Measurements from ENCODE around the gene EREG. TPM values are rescaled to one million over a fixed set of nuclear protein-coding genes. Genes with fewer than 3 reads are reported as not detected.
A peak's percentile ranks its signal among the peaks of the same experiment; 100 is the strongest.

EREG gene
- total RNA-seq, 1 experiment from 2014 or later: 0.46 TPM

DNA sequence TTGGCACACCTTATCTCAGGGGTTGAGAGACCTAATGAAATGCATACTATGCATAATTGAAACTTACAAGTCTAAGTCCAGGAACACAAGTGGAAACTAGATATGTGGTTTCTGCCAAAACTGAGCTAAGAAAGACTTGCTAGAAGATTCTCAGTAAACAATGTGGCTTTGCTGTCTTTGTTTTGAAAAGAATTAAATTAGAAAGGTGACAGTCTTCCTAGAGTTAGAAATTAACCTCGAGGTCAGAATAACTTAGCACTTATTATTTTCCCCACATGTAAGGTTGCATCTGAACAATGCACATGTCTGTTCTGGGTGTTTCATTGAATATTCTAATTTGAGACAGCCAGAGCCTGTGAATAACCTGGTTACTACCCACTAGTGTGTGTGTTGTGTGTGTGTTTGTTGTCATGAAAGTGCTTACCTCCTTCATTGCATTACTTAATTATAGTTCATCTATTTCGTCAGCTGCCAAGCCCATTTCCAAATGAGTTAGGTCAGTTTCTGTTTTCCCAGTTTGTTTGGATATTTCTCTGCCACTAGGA is 1.5 kb downstream of the EREG start:
- H3F3A ChIP-seq (ENCODE audit: insufficient read depth, low read depth): no peaks in the 10 kb centered on the region
- ChIA-PET CTCF (no interaction called here), POLR2A (ENCODE audit: unreplicated experiment) (interaction anchor here (0.7 kb wide), 1 partner anchor 192 kb away, joined by 4 read pairs; no protein-coding TSS in a partner anchor)
- H3K36me3 ChIP-seq (ENCODE audit: low read depth): no peaks in the 10 kb centered on the region
- H3K4me3 ChIP-seq: peak overlapping the region; percentile 71
- no peaks in the 10 kb centered on the region for H4K20me1 ChIP-seq (ENCODE audit: insufficient read depth)
- no peaks in the 10 kb centered on the region for H3K9me2 ChIP-seq (ENCODE audit: insufficient read depth)
- H3K9me3 ChIP-seq (ENCODE audit: insufficient read depth, low read depth): no peaks in the 10 kb centered on the region; the same call in 1 of the 2 replicates
- H3K27me3 ChIP-seq (ENCODE audit: insufficient read depth, low read depth): no peaks in the 10 kb centered on the region
- DNase-seq: no peak
- H3K79me2 ChIP-seq (ENCODE audit: low read depth): peaks cover 53% of the 10 kb centered on the region
- peak overlapping the region; percentile 82 for H3K4me2 ChIP-seq
- TF ChIP-seq, protein P1, sequence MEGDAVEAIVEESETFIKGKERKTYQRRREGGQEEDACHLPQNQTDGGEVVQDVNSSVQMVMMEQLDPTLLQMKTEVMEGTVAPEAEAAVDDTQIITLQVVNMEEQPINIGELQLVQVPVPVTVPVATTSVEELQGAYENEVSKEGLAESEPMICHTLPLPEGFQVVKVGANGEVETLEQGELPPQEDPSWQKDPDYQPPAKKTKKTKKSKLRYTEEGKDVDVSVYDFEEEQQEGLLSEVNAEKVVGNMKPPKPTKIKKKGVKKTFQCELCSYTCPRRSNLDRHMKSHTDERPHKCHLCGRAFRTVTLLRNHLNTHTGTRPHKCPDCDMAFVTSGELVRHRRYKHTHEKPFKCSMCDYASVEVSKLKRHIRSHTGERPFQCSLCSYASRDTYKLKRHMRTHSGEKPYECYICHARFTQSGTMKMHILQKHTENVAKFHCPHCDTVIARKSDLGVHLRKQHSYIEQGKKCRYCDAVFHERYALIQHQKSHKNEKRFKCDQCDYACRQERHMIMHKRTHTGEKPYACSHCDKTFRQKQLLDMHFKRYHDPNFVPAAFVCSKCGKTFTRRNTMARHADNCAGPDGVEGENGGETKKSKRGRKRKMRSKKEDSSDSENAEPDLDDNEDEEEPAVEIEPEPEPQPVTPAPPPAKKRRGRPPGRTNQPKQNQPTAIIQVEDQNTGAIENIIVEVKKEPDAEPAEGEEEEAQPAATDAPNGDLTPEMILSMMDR (conservative IDR thresholded peaks at IDR 0.05): no peak
- TF ChIP-seq EZH2 (IDR thresholded peaks at IDR 0.05; ENCODE audit: low read depth): no peak
- no TSS peak for BruUV-seq (replicated peaks)
- peaks cover 34% of the 10 kb centered on the region for H3K4me1 ChIP-seq (replicated peaks; ENCODE audit: insufficient read depth)
- H2AFZ ChIP-seq: peak overlapping the region; percentile 83; the same call in 1 of the 2 replicates
- H3K27ac ChIP-seq: peak overlapping the region; percentile 72
- intact Hi-C loops (cut with micrococcal nuclease; ENCODE audit: unreplicated experiment): no loop called here

DNA sequence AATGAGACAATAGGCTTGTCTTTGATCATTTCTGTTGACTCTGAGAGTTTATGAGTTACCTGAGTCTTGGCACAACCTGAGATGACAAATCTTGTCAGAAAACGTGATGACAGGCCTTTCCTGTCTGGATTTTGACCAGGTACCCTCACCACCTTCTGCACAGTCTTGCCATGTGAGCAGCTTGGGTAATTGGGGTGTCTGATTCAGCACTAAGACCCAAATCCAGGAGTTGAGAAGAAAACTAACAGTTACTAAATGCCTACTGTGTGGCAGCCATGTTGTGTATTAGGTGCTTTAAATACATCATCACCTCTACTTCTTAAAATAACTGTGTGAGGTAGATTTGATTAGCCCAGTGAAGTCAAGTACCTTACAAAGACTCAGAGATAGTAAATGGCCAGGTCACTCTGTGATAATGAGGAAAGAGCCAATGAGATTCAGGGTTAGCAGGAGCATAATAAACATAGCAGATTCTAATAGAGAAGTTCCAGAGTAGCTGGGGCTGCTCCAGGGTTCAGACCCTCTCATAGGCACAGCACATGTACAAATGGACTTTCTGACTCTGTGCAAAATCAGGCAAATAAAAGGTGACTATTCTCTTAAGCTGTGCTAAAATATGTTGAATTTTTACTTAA is 2.8 kb downstream of the EREG start:
- DNase-seq: no peak
- H3F3A ChIP-seq (ENCODE audit: insufficient read depth, low read depth): no peaks in the 10 kb centered on the region
- H3K9me2 ChIP-seq (ENCODE audit: insufficient read depth): no peaks in the 10 kb centered on the region
- no peaks in the 10 kb centered on the region for H3K27me3 ChIP-seq (ENCODE audit: insufficient read depth, low read depth)
- H3K4me2 ChIP-seq: peak overlapping the region; percentile 82
- peaks cover 4% of the 10 kb centered on the region; the same call in 1 of the 2 replicates for H3K36me3 ChIP-seq (ENCODE audit: low read depth)
- H3K9me3 ChIP-seq (ENCODE audit: insufficient read depth, low read depth): no peaks in the 10 kb centered on the region; the same call in 1 of the 2 replicates
- POLR2A ChIA-PET (ENCODE audit: unreplicated experiment): no interaction called here
- H2AFZ ChIP-seq: peak overlapping the region; percentile 67; the same call in 1 of the 2 replicates
- peak overlapping the region; percentile 71; the same call in 1 of the 2 replicates for H3K4me3 ChIP-seq
- H3K27ac ChIP-seq: peak overlapping the region; percentile 72
- TF ChIP-seq, protein P1 (conservative IDR thresholded peaks at IDR 0.05): no peak
- no peak for TF ChIP-seq EZH2 (IDR thresholded peaks at IDR 0.05; ENCODE audit: low read depth)
- BruUV-seq (replicated peaks): no TSS peak
- intact Hi-C loops (cut with micrococcal nuclease; ENCODE audit: unreplicated experiment): no loop called here
- no peaks in the 10 kb centered on the region for H4K20me1 ChIP-seq (ENCODE audit: insufficient read depth)
- CTCF ChIA-PET: no interaction called here
- H3K79me2 ChIP-seq (ENCODE audit: low read depth): peaks cover 64% of the 10 kb centered on the region
- H3K4me1 ChIP-seq (replicated peaks; ENCODE audit: insufficient read depth): peaks cover 34% of the 10 kb centered on the region

DNA sequence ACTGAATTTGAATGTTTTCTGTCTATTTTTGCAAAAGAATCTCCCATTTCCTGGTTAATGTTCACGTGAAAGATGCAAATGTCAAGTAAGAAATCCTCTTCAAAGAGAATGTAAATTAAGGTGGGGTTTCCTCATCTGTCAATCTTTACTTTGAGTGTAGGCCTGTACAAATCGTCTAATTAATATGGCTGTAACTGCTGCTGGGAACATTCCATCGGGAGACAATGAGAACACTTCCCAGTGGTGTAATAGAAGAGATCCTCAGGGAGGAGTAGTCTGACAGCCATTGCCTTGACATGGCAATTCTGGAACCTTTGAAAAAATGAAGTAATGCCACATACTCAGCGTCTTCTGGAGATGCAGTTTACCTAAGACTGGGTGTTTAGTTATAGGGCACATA is 3.7 kb downstream of the EREG start:
- ChIA-PET CTCF (no interaction called here), POLR2A (ENCODE audit: unreplicated experiment) (no interaction called here)
- no peak overlapping the region for H3K4me3 ChIP-seq
- H3K27ac ChIP-seq: no peak overlapping the region
- no peak for DNase-seq
- H3K79me2 ChIP-seq (ENCODE audit: low read depth): peaks cover 67% of the 10 kb centered on the region
- no TSS peak for BruUV-seq (replicated peaks)
- H3K9me2 ChIP-seq (ENCODE audit: insufficient read depth): no peaks in the 10 kb centered on the region
- intact Hi-C loops (cut with micrococcal nuclease; ENCODE audit: unreplicated experiment): no loop called here
- peaks cover under 1% of the 10 kb centered on the region for H3F3A ChIP-seq (ENCODE audit: insufficient read depth, low read depth)
- H3K4me1 ChIP-seq (replicated peaks; ENCODE audit: insufficient read depth): peaks cover 34% of the 10 kb centered on the region
- no peak for TF ChIP-seq EZH2 (IDR thresholded peaks at IDR 0.05; ENCODE audit: low read depth)
- TF ChIP-seq, protein P1 (conservative IDR thresholded peaks at IDR 0.05): no peak
- no peaks in the 10 kb centered on the region for H4K20me1 ChIP-seq (ENCODE audit: insufficient read depth)
- peak overlapping the region; percentile 82 for H3K4me2 ChIP-seq
- no peak overlapping the region for H2AFZ ChIP-seq
- peaks cover 6% of the 10 kb centered on the region; the same call in 1 of the 2 replicates for H3K36me3 ChIP-seq (ENCODE audit: low read depth)
- peaks cover under 1% of the 10 kb centered on the region; the same call in 1 of the 2 replicates for H3K9me3 ChIP-seq (ENCODE audit: insufficient read depth, low read depth)
- H3K27me3 ChIP-seq (ENCODE audit: insufficient read depth, low read depth): no peaks in the 10 kb centered on the region

All from PC-9 (cell line).